H54 (cell line): ENCODE data around the gene IFT22.
A peak's percentile ranks its signal among the peaks of the same experiment; 100 is the strongest.
"Not testable (repeated sequence)": the region's sequence is repeated elsewhere in the genome, so short reads cannot be mapped to it uniquely, and the experiment has no call there.

Experiments
- DNase-seq: peaks from one replicate; pipeline ENCODE4 v3.0.0; 2011; ENCODE audit warnings: low spot score, mixed read lengths; ENCODE audit not compliant: insufficient read length
- FAIRE-seq: peaks from 3 replicates; lab custom pipeline; 2011; peaks lifted over from hg19 to GRCh38; lab: Jason Lieb, UNC
- POLR2A ChIP-seq: IDR thresholded peaks from 2 replicates; pipeline ENCODE4 v1.6.1; 2011; ENCODE audit warnings: low read depth, mild to moderate bottlenecking, low read length

Gene IFT22

DNA sequence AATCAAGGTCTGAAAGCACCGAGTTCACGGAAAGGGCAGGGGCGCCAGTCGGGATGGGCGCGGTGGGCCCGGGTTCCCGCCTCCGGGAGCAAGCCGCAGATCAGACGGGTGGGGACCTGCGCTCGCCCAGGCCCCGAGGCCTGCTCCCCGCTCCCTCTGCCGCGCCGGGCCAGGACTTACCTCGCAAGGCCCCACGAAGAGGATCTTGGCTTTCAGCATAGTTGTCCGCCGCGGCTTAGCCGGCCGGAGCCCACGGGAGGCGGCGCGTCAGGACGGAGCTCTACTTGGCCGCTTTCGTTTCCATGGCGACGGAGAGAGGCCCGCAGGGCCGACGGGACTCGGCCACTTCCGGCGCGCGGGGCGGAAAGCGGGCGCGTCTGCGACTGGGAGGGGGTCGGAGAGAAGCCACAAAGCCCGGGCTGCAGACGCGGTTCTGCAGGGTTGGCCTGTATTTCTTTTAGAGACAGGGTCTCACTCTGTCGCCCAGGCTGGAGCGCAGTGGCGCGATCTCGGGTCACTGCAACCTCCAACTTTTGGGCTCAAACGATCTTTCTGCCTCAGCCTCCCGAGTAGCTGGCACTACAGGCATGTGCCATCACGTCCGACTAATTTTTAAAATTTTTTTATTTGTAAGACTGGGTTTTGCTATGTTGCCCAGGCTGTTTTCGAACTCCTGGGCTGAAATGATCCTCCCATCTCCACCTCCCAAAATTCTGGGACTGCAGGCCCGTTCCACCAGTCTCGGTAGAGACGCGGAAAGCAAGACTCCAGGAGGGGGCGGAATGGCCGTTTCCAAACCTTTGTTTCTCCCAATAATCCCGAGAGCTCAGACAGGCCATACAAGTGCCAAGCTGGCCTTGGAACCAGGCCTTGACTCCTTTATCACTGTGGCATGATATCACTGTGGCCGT is at the start of gene IFT22:
Gene IFT22 (minus strand): TSS at position 322 of the 911 bp plus-strand sequence. CDS start 103 bp downstream, at position 219.
- FAIRE-seq (no peak), DNase-seq (peak; percentile 84)
- peak; percentile 68 for TF ChIP-seq POLR2A

DNA sequence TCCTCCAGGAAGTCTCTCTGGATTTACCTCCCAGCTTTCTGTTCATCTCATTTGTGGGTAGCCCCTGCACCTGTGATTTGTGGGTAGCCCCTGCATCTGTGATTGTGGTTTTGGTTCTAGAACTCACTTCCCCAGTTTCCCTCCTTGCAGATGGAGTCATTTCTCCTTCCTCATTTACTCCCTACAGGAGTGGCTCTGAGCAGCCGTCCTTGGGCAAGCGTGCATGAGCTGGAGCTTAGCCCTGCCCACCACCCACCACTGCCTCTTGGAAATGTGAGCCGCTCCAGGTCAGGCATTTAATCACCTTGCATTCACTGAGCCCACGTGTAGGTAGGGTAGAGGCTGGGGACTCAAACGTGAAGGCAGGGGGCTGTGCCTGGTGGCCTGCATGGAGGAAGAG is 49.2 kb upstream of the IFT22 start:
- TF ChIP-seq POLR2A: no peak
- FAIRE-seq (no peak), DNase-seq (no peak)

DNA sequence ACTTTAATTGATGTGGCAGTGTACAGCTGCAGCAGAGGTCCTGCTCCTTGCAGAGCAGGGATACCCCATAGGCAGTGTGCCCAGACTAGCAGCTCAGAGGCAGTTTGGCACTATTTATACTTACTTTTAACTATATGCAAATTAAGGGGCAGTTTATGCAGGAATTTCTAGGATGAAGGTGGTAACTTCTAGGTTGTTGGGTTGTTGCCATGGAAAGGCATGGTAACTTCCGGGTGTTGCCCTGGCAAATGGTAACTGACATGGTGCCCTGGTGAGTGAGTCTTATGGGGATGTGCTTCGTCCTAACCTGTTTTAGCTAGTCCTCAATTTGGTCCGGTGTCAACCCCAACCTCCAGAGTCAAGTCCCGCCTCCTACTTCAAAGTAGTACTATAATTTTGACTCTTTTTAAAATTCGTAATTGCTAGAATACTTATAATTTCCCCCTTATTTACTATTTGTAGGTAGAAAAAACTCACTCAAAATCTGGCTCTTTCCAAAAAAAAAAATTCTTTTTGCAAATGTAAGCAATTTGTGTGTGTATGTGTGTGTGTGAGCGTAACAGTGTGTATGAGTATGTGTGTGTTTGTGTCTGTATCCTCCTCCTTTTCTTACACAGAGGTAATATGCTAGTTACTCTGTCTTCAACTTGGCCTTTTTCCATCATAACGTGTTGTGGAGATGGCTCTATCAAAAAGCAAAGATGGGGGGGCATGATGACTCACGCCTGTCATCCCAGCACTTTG is 47.0 kb upstream of the IFT22 start:
- no peak for TF ChIP-seq POLR2A
- FAIRE-seq: no peak
- DNase-seq: no peak

DNA sequence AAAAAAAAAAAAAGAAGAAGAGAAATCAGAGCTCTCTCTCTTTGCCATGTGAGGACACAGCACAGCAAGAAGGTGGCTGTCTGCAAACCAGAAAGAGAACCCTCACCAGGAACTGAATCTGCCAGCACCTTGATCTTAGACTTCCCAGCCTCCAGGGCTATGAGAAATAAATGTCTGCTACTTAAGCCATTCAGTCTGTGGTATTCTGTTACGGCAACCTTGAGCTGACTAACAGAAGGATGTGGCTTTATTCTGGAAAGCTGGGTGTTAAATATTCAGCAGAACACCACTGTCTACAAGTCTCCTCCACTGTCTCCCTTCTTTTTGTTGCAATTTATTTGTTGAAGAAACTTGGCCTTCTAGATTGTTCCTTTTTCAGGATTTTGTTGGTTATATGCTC is 46.1 kb upstream of the IFT22 start:
- no peak for TF ChIP-seq POLR2A
- DNase-seq: no peak
- no peak for FAIRE-seq

DNA sequence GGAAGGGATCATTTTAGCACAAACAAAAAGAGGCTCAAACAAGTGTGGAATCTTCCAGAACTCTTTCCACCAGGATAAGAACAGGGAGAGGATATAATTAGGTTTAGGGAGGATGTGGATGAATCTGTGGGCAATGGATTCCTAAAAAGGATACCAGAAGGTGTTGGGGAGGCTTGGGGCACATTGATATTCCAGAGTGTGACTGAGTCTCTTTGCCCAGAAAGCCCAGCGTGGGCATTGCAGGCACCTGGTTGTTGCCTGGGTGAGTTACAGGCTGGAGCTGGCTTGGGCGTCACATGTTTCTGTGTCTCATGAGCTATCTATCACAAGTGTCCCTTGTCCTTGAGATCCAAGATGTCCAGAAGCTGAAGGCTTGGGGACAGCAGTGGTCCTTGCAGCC is 44.3 kb upstream of the IFT22 start:
- DNase-seq (no peak), FAIRE-seq (no peak)
- no peak for TF ChIP-seq POLR2A

DNA sequence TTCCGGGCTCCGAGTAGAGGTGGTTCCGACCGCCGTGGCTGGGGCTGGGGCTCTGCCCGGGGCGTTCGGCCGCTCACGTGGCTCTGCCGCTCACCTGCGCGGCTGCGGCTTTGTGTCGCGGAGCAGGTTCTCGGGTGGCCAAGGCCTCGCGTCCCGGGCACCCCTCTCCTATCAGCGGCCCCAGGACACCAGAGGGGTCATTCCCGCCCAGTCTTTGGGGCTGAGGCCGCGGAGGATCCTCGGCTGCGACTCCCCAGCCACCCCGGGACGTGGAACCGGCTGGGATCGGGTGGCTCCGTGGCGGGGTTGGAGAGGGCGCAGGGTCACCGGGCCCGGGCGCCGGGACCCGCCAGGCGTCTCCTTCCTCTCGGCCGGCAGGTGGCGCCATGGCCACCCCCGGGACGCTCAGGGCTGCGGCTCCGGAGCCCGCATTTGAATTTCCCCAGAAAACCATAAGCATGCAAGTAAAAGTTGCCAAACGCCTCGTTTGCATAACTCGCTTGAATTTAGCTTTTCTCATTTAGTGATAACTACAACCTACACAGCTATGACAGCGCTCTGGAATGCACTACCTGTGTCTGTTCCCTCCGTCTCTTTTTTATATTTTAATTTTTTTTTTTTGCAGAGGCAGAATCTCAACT is 42.2 kb upstream of the IFT22 start:
- TF ChIP-seq POLR2A: no peak
- peak; percentile 77 for DNase-seq
- no peak for FAIRE-seq

DNA sequence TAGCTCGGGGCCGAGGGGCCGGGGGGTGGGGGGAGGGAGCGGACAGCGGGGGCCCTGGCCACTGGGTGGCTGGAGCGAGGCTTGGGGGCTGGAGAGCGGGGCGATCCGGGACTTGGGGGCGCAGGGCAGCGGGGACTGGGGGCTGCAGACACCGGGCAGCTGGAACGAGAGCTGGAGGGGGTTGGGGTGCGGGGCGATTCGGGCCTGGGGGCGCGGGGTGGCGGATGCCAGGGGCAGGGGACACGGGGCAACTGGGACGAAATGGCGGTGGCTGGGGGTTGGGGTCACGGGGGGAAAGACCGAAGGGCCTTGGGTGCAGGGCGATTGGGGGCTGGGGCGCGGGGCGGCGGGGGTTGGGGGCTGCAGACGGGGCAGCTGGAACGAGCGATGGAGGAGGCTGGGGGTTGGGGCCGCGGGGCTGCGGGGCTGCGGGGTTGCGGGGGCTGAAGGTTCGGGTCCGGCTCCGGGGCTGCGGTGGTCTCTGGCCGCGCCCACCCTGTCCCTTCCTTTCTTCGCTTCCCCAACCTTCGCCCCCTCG is 41.7 kb upstream of the IFT22 start:
- TF ChIP-seq POLR2A: no peak
- no peak for FAIRE-seq

DNA sequence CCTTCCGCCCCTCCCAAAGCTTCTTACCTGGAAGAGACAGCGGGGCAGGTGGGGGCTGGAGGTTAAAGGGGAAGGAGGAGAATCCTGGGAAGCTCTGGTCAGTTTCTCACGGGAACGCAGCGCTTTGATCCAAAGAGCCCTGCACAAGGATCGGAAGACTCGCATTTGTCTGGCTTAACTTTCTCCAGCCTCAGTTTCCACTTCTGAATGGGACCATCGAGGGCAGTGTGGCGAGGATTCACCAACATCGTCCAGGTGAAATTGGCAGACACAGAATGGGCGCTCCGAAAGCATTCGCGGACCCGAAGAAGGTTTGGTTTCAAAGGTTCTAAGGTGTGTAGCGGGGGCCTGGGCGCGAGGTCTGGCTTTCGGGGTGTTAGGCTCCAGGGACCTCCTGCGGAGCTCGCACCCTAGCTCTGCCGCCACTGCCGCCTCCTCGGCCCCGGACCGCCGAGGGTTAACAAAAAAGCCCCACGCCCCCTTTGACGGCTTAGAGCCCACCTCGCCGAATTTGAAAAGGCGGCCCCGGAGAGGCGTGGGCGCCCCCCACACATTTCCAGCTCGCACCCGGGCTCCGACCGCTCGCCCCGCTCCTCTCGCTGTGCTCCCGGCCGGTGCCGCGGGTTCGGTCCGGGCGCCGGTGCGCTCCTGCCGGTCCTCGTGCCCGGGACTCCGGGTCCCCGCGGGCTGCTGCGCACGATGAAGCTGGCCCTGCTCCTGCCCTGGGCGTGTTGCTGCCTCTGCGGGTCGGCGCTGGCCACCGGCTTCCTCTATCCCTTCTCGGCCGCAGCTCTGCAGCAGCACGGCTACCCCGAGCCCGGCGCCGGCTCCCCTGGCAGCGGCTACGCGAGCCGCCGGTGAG is 41.0 kb upstream of the IFT22 start, which contains the start of gene COL26A1:
Gene COL26A1 (plus strand): TSS at position 542 of the 862 bp plus-strand sequence. CDS start 158 bp downstream, at position 700.
- no peak for TF ChIP-seq POLR2A
- DNase-seq (no peak), FAIRE-seq (no peak)

More for the DNA sequence above, 41.7 kb upstream of the IFT22 start:
- DNase-seq: no peak

DNA sequence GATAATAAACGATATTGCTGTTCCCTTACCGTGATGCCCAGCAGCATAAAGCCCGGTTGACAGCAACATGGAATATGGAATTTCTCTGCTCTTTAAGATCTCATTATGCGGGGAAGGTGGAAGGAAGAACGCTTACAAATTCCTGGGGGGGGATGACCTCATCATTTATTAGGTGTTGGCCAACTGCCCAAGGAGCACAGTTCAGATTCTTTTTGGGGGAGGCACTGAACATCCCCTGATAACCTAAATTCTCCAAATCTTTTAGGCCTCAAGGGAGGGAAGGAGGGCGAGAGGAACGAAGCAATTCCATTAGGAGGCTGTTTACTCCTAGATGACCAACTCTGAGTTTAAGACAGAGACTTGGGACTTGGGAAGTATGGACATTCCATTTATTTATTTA is 35.8 kb upstream of the IFT22 start:
- DNase-seq (no peak), FAIRE-seq (no peak)
- TF ChIP-seq POLR2A: no peak

DNA sequence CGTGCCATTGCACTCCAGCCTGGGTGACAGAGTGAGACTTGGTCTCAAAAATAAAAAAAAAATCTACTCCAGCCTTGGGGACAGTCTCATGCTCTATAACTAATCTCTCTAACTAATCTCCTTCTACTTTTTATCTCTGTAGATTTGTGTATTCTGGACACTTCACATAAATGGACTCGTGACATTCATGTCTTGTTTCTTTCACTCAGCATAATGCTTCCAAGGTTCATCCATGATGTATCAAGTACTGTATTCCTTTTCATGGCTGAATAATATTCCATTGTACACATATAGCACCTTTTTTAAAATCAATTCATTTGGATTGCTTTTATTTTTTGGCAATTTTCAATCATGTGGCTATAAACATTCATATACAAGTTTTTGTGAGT is 31.3 kb upstream of the IFT22 start:
- DNase-seq (no peak), FAIRE-seq (no peak)
- no peak for TF ChIP-seq POLR2A

DNA sequence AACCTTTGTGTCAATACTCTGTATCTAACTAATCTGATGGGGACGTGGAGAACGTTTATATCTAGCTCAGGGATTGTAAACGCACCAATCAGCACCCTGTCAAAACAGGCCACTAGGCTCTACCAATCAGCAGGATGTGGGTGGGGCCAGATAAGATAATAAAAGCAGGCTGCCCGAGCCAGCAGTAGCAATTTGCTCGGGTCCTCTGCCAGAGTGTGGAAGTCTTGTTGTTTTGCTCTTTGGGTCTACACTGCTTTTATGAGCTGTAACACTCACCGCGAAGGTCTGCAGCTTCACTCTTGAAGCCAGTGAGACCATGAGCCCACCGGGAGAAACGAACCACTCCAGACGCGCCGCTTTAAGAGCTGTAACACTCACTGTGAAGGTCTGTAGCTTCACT is 27.7 kb upstream of the IFT22 start:
- FAIRE-seq, DNase-seq: not testable (repeated sequence)

DNA sequence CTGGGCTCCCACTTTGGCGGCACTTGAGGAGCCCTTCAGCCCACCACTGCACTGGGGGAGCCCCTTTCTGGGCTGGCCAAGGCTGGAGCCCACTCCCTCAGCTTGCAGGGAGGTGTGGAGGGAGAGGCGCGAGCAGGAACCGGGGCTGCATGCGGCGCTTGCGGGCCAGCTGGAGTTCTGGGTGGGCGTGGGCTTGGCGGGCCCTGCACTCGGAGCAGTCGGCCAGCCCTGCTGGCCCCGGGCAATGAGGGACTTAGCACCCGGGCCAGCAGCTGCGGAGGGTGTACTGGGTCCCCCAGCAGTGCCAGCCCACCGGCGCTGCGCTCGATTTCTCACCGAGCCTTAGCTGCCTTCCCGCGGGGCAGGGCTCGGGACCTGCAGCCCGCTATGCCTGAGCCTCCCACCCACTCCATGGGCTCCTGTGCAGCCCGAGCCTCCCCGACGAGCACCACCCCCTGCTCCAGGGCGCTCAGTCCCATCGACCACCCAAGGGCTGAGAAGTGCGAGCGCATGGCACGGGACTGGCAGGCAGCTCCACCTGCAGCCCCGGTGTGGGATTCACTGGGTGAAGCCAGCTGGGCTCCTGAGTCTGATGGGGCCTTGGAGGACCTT is 26.9 kb upstream of the IFT22 start:
- FAIRE-seq: not testable (repeated sequence)

More for the DNA sequence above, 26.9 kb upstream of the IFT22 start:
- DNase-seq: not testable (repeated sequence)
